HG02571 (cell line): ENCODE data around the gene EPO.
"Not testable (repeated sequence)": the region's sequence is repeated elsewhere in the genome, so short reads cannot be mapped to it uniquely, and the experiment has no call there.

ENCODE experiments used
- ATAC-seq: cut with Tn5 transposase; IDR thresholded peaks from one replicate; pipeline ENCODE4 v1.9.1; 2021; ENCODE audit warnings: mild to moderate bottlenecking, moderate library complexity; ENCODE audit not compliant: unreplicated experiment

EPO gene

GRCh38 chr7:100731937-100732636 lies 11.8 kb downstream of the EPO start:
- no peak for ATAC-seq

GRCh38 chr7:100735730-100736129 lies 15.5 kb downstream of the EPO start:
- ATAC-seq: no peak

- no peak for ATAC-seq
Observed at GRCh38 chr7:100736671-100737070, 16.4 kb downstream of the EPO start.

- no peak for ATAC-seq
Observed at GRCh38 chr7:100739934-100740333, 19.7 kb downstream of the EPO start.

GRCh38 chr7:100744605-100745004 lies 24.3 kb downstream of the EPO start:
- ATAC-seq: no peak

- no peak for ATAC-seq
Observed at GRCh38 chr7:100745184-100745583, 24.9 kb downstream of the EPO start.

- ATAC-seq: no peak
Observed at GRCh38 chr7:100752994-100753393, 32.7 kb downstream of the EPO start.

- ATAC-seq: no peak
Observed at GRCh38 chr7:100753750-100754149, 33.5 kb downstream of the EPO start.

- ATAC-seq: no peak
Observed at GRCh38 chr7:100759357-100760171, 39.3 kb downstream of the EPO start.

- not testable (repeated sequence) for ATAC-seq
Observed at GRCh38 chr7:100762841-100763240, 42.6 kb downstream of the EPO start.

- no peak for ATAC-seq
Observed at GRCh38 chr7:100763556-100764140, 43.4 kb downstream of the EPO start.

- no peak for ATAC-seq
Observed at GRCh38 chr7:100764841-100765240, 44.6 kb downstream of the EPO start.

GRCh38 chr7:100765250-100765649 lies 45.0 kb downstream of the EPO start:
- ATAC-seq: no peak

- no peak for ATAC-seq
Observed at GRCh38 chr7:100768784-100769183, 48.5 kb downstream of the EPO start.
